Neural crest cell (in vitro differentiated cells): Measurements from ENCODE around the gene BRSK1. TPM values are rescaled to one million over a fixed set of nuclear protein-coding genes. Genes with fewer than 3 reads are reported as not detected.
A peak's percentile ranks its signal among the peaks of the same experiment; 100 is the strongest.

Source experiments
- DNase-seq: peaks from one replicate; pipeline ENCODE4 v3.0.0; 2021; ENCODE audit warnings: low read depth, mixed read lengths, low spot score
- H3K27ac Mint-ChIP-seq: one replicate; pipeline ENCODE4 v1.8.0; 2021; ENCODE audit warnings: mild to moderate bottlenecking, mixed read lengths; ENCODE audit not compliant: unreplicated experiment
- H3K27me3 Mint-ChIP-seq: 2 replicates; pipeline ENCODE4 v1.8.0; 2021; ENCODE audit warnings: low read depth, mild to moderate bottlenecking, mixed read lengths
- H3K36me3 Mint-ChIP-seq: 2 replicates; pipeline ENCODE4 v1.8.0; 2021; ENCODE audit warnings: low read depth, mild to moderate bottlenecking, mixed read lengths
- H3K4me1 Mint-ChIP-seq: 2 replicates; pipeline ENCODE4 v1.8.0; 2021; ENCODE audit warnings: mixed read lengths
- H3K4me3 Mint-ChIP-seq: one replicate; pipeline ENCODE4 v1.8.0; 2021; ENCODE audit warnings: mild to moderate bottlenecking, mixed read lengths
- H3K9me3 Mint-ChIP-seq: 2 replicates; pipeline ENCODE4 v1.8.0; 2021; ENCODE audit warnings: mixed read lengths
- CTCF ChIP-seq: fragments of 200-600 bp; sonication (generic); conservative IDR thresholded peaks from 2 replicates; pipeline ENCODE4 v1.5.0; 2021; ENCODE audit warnings: antibody characterized with exemption, mild to moderate bottlenecking
- total RNA-seq: library from RNA; stranded (reverse); gene quantifications from 2 replicates; pipeline ENCODE4 v1.2.1, GENCODE V29; 2021

BRSK1 gene
- total RNA-seq, 1 donor from 2014 or later, result 50.0 TPM

DNA sequence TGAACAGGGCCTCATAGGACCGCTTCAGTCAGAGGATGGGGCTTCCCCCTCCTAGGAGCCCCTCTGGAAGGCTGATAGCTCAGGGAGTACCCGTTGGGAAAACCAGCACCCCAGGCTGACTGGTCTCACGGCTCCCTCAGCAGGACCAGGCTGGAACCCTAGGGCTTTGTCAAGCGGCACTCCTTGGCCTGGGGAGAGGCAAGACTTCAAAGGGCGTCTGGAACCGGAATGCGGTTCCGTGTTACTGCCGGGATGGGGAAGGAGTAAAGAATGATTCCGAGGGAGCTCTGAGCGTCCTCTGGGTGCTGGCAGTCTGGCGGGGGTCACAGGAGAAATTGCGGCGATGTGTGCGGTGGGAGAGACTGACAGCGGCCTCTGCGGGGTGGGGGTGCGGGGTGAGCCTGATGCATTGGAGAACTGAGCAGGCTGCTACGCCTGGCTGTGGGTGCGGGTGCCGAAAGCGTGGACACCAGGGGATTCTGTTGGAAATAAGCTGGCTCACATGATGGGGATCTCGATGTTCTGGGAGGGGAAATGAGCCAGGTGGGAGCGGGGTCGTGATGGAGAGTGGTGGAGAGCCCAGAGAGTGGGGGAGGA lies 68.8 kb downstream of the BRSK1 start:
- Mint-ChIP-seq H3K36me3 (no peaks in the 10 kb centered on the region), H3K4me1 (peaks cover 13% of the 10 kb centered on the region), H3K9me3 (no peaks in the 10 kb centered on the region), H3K27ac (no peak overlapping the region), H3K27me3 (peaks cover 69% of the 10 kb centered on the region), H3K4me3 (peak overlapping the region; percentile 62)
- no peak for DNase-seq
- no peak for TF ChIP-seq CTCF

DNA sequence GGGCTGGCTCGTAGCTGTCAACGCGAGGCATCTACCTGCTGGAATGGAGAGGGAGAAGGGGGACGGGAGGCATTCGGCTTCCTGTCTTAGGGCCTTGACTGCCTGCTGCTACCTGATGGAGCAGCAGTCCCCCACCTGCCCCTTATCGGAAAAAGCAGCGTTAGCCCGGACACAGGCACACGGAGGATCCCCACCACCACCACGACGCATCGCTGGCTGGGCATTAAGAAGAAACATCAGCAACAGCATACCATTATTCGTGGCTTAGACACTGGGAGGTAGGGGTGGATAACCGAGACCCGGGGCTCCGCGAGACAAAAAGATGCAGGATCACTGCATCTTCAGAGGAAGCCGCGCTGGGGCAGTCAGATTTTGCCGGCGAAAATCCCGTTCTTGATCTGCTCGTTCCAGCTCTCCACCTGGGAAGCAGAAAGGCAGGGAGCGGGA lies 69.6 kb downstream of the BRSK1 start:
- peaks cover 74% of the 10 kb centered on the region for H3K27me3 Mint-ChIP-seq
- peaks cover 8% of the 10 kb centered on the region for H3K4me1 Mint-ChIP-seq
- H3K9me3 Mint-ChIP-seq, result no peaks in the 10 kb centered on the region
- no peak for TF ChIP-seq CTCF
- no peak overlapping the region for H3K27ac Mint-ChIP-seq
- H3K4me3 Mint-ChIP-seq, result peak overlapping the region; percentile 59
- DNase-seq, result no peak
- no peaks in the 10 kb centered on the region for H3K36me3 Mint-ChIP-seq

- DNase-seq, result no peak
- no peaks in the 10 kb centered on the region for H3K9me3 Mint-ChIP-seq
- peaks cover 8% of the 10 kb centered on the region for H3K4me1 Mint-ChIP-seq
- H3K27ac Mint-ChIP-seq, result no peak overlapping the region
- H3K36me3 Mint-ChIP-seq, result no peaks in the 10 kb centered on the region
- TF ChIP-seq CTCF, result no peak
- peak overlapping the region; percentile 59 for H3K4me3 Mint-ChIP-seq
- peaks cover 78% of the 10 kb centered on the region for H3K27me3 Mint-ChIP-seq
These were observed 70.3 kb downstream of the BRSK1 start for GRCh38 chr19:55353803-55354697.

GRCh38 chr19:55354698-55355212 lies 71.0 kb downstream of the BRSK1 start, which contains the start of gene COX6B2:
COX6B2 (minus strand) TSS chr19:55354719; CDS start chr19:55354521, 198 bp downstream.
- DNase-seq, result no peak
- Mint-ChIP-seq H3K4me1 (peaks cover 8% of the 10 kb centered on the region), H3K36me3 (no peaks in the 10 kb centered on the region), H3K27me3 (peaks cover 76% of the 10 kb centered on the region), H3K9me3 (no peaks in the 10 kb centered on the region), H3K4me3 (peak within 1 kb of the TSS; percentile 59), H3K27ac (no peak within 1 kb of the TSS)
- TF ChIP-seq CTCF, result no peak

GRCh38 chr19:55355213-55355821 lies 71.5 kb downstream of the BRSK1 start:
- Mint-ChIP-seq H3K27me3 (peaks cover 76% of the 10 kb centered on the region), H3K4me1 (peaks cover 8% of the 10 kb centered on the region), H3K36me3 (no peaks in the 10 kb centered on the region), H3K27ac (no peak overlapping the region), H3K9me3 (no peaks in the 10 kb centered on the region), H3K4me3 (no peak overlapping the region)
- no peak for TF ChIP-seq CTCF
- DNase-seq, result no peak
